Mesendoderm (in vitro differentiated cells): Measurements from ENCODE around the gene LGALS4.
"Not testable (repeated sequence)": the region's sequence is repeated elsewhere in the genome, so short reads cannot be mapped to it uniquely, and the experiment has no call there.

Experiments used
- DNase-seq: peaks from one replicate; pipeline ENCODE4 v3.0.0; 2013
- H2AK5ac ChIP-seq: 2 replicates; pipeline ENCODE4 v1.6.1; 2013; ENCODE audit warnings: low read length, inconsistent platforms
- H2BK120ac ChIP-seq: 2 replicates; pipeline ENCODE4 v1.6.1; 2013; ENCODE audit warnings: low read depth, mild to moderate bottlenecking, low read length, moderate library complexity, mixed read lengths
- H2BK15ac ChIP-seq: replicated peaks from 2 replicates; pipeline ENCODE4 v1.6.1; 2013; ENCODE audit warnings: low read depth, mild to moderate bottlenecking, moderate library complexity
- H2BK5ac ChIP-seq: 2 replicates; pipeline ENCODE4 v1.6.1; 2013; ENCODE audit warnings: low read length, inconsistent platforms
- H3K18ac ChIP-seq: 2 replicates; pipeline ENCODE4 v1.6.1; 2013; ENCODE audit warnings: mild to moderate bottlenecking, low read length, mixed read lengths
- H3K23ac ChIP-seq: one replicate; pipeline ENCODE4 v1.6.1; 2013; ENCODE audit warnings: low read length
- H3K27ac ChIP-seq: 2 replicates; pipeline ENCODE4 v1.5.1; 2013; ENCODE audit warnings: low read depth, mild to moderate bottlenecking, inconsistent platforms, low read length, moderate library complexity
- H3K27me3 ChIP-seq: 2 replicates; pipeline ENCODE4 v1.6.1; 2013; ENCODE audit warnings: low read length, control low read depth, mild to moderate bottlenecking, inconsistent platforms; ENCODE audit not compliant: insufficient read depth, poor library complexity
- H3K36me3 ChIP-seq: 2 replicates; pipeline ENCODE4 v1.6.1; 2013; ENCODE audit warnings: low read length, inconsistent platforms; ENCODE audit not compliant: control insufficient read depth, insufficient read depth
- H3K4ac ChIP-seq: one replicate; pipeline ENCODE4 v1.6.1; 2013; ENCODE audit warnings: low read depth, mild to moderate bottlenecking, low read length, moderate library complexity
- H3K4me1 ChIP-seq: 2 replicates; pipeline ENCODE4 v1.6.1; 2013; ENCODE audit warnings: low read depth, low read length, inconsistent platforms; ENCODE audit not compliant: control insufficient read depth
- H3K4me2 ChIP-seq: 2 replicates; pipeline ENCODE4 v1.6.1; 2013; ENCODE audit warnings: low read length
- H3K4me3 ChIP-seq: 2 replicates; pipeline ENCODE4 v1.5.1; 2013; ENCODE audit warnings: mild to moderate bottlenecking, low read length
- H3K56ac ChIP-seq: one replicate; pipeline ENCODE4 v1.6.1; 2013; ENCODE audit warnings: low read length
- H3K79me1 ChIP-seq: 2 replicates; pipeline ENCODE4 v1.6.1; 2013; ENCODE audit warnings: low read length, inconsistent platforms
- H3K79me2 ChIP-seq: 2 replicates; pipeline ENCODE4 v1.6.1; 2013; ENCODE audit warnings: mild to moderate bottlenecking, low read length; ENCODE audit not compliant: control insufficient read depth, insufficient read depth
- H3K9ac ChIP-seq: 2 replicates; pipeline ENCODE4 v1.6.1; 2013; ENCODE audit warnings: low read length, inconsistent platforms
- H4K5ac ChIP-seq: one replicate; pipeline ENCODE4 v1.6.1; 2013; ENCODE audit warnings: low read length
- H4K8ac ChIP-seq: one replicate; pipeline ENCODE4 v1.6.1; 2013; ENCODE audit warnings: low read depth, mild to moderate bottlenecking, control low read depth, low read length, moderate library complexity
- WGBS: extraction: QIAGEN DNeasy Blood & Tissue Kit; methylation state at CpG from one replicate; pipeline ENCODE4 v1.1.7; 2013; ENCODE audit warnings: low lambda C conversion rate, missing lambda C conversion rate; ENCODE audit not compliant: insufficient coverage; ENCODE audit errors: extremely low coverage; 5-methylcytosine and 5-hydroxymethylcytosine counted together

LGALS4 gene

DNA sequence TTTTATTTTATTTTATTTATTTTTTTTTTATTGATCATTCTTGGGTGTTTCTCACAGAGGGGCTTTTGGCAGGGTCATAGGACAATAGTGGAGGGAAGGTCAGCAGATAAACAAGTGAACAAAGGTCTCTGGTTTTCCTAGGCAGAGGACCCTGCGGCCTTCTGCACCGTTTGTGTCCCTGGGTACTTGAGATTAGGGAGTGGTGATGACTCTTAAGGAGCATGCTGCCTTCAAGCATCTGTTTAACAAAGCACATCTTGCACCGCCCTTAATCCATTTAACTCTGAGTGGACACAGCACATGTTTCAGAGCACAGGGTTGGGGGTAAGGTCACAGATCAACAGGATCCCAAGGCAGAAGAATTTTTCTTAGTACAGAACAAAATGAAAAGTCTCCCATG lies 42.2 kb upstream of the LGALS4 start:
- not testable (repeated sequence) for H3K4me1 ChIP-seq, H4K8ac ChIP-seq, H4K5ac ChIP-seq, H2BK5ac ChIP-seq, H3K79me2 ChIP-seq, H2BK15ac ChIP-seq, H3K36me3 ChIP-seq, H3K56ac ChIP-seq, H3K23ac ChIP-seq, H3K18ac ChIP-seq, H3K27me3 ChIP-seq, H2AK5ac ChIP-seq, H3K4me2 ChIP-seq, DNase-seq, H3K9ac ChIP-seq, H2BK120ac ChIP-seq, H3K4ac ChIP-seq, H3K4me3 ChIP-seq, H3K27ac ChIP-seq, H3K79me1 ChIP-seq
- WGBS: no CpG with 5 or more reads among the region's 3 CpGs

DNA sequence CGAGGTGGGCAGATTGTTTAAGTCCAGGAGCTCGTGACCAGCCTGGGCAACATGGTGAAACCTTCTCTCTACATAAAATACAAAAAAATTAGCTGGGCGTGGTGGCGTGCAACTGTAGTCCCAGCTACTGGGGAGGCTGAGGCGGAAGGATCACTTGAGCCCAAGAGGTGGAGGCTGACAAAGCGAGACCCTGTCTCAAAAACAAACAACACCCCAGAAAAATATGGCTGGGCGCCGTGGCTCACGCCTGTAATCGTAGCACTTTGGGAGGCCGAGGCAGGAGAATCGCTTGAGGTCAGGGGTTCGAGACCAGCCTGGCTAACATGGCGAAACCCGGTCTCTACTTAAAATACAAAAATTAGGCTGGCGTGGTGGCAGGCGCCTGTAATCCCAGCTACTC lies 40.5 kb upstream of the LGALS4 start:
- Histone ChIP-seq H2BK5ac (no peak overlapping the region), H4K5ac (no peak overlapping the region), H3K4ac (peak overlapping the region; percentile 29), H3K4me1 (peaks cover 2% of the 10 kb centered on the region), H3K18ac (no peak overlapping the region), H3K27ac (no peak overlapping the region), H3K23ac (no peak overlapping the region), H3K27me3 (no peaks in the 10 kb centered on the region), H2BK15ac (no peak overlapping the region), H3K4me2 (no peak overlapping the region), H3K36me3 (no peaks in the 10 kb centered on the region), H3K56ac (peak overlapping the region; percentile 95), H3K79me1 (no peaks in the 10 kb centered on the region), H3K4me3 (no peak overlapping the region), H3K79me2 (peaks cover 10% of the 10 kb centered on the region), H3K9ac (no peak overlapping the region), H2BK120ac (no peak overlapping the region), H4K8ac (no peak overlapping the region), H2AK5ac (no peak overlapping the region)
- no CpG with 5 or more reads among the region's 17 CpGs for WGBS
- no peak for DNase-seq

DNA sequence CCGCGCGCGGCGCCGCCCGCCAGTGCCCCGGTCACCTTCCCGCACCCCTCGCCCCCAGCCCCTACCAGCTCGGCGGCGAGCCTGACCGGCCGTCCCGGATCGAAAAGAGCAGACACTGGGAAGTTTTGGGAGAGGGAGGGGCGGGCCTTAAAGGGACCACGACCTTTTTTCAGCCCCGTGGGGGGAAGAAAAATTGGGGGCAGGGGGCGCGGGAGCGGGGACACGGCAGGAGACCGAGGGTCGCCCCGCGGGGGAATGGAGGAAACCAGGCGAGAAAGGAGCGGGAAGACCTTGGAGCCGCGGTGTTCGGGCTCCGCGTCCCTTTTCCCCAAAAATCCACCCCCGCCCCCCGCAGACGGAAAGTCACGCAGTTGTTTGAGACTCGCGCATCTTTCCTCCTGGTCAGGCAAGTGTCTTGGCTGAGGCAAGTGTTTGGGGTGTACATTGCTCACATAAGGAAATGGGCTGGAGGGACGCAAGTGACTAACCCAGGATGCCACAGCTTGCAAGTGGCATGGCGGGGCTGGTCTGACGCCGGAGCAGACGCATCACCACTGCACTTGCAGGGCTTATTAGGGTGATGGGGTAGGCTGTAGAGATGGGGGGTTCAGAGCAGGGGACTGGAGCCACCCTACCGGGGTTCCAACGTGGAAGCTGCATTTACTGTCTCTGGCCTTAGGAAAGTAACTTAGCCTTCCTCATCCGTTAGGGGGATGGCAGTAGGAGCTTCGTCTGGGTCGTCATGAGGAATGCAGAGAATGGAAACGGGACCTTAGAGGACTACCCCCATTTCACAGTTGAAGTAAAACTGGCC lies 39.7 kb upstream of the LGALS4 start:
- H3K27me3 ChIP-seq: no peaks in the 10 kb centered on the region
- no CpG with 5 or more reads among the region's 52 CpGs for WGBS

DNA sequence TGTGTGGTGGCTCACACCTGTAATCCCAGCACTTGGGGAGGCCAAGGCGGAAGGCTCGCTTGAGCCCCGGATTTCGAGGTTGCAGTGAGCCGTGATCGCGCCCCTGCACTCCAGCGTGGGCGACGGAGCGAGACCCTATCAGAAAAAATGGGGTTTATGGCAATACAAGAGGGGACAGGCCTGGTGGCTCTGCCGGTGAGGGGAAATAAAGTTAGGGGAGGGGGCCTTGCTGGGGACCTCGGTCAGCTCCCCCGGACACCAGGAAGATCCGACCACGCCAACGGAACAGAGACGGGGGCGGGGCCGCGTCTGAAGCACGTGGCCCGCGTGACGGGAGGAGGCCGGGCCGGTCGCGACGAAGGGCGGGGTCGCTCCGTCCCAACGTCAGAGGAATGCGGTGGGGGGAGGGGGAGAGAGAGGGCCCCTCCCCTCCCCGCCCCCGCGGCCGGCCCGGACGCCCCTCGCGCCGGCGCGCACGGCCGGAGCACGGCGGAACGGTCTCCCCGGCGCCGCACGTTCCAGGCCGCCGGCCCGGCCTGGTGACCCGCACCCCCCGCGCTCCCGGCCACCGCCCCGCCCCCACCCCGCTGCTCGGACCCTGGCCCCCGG lies 39.0 kb upstream of the LGALS4 start:
- no peak overlapping the region for H2AK5ac ChIP-seq
- H3K9ac ChIP-seq: peak overlapping the region; percentile 80
- H3K27me3 ChIP-seq: no peaks in the 10 kb centered on the region
- H3K4me3 ChIP-seq: no peak overlapping the region
- no peak overlapping the region for H2BK5ac ChIP-seq
- WGBS: no CpG with 5 or more reads among the region's 67 CpGs
- H3K56ac ChIP-seq: peak overlapping the region; percentile 95
- H3K79me2 ChIP-seq: peaks cover 24% of the 10 kb centered on the region
- H3K79me1 ChIP-seq: peaks cover 7% of the 10 kb centered on the region
- peak overlapping the region; percentile 75 for H3K27ac ChIP-seq
- peak overlapping the region; percentile 94 for H3K4me2 ChIP-seq
- peak overlapping the region; percentile 92 for H3K4ac ChIP-seq
- H2BK120ac ChIP-seq: no peak overlapping the region
- H3K18ac ChIP-seq: peak overlapping the region; percentile 99
- no peak overlapping the region for H4K5ac ChIP-seq
- peak; percentile 95 for DNase-seq
- H3K36me3 ChIP-seq: peaks cover 8% of the 10 kb centered on the region
- no peak overlapping the region for H4K8ac ChIP-seq
- H3K23ac ChIP-seq: no peak overlapping the region
- H2BK15ac ChIP-seq: peak overlapping the region; percentile 14
- peaks cover 4% of the 10 kb centered on the region for H3K4me1 ChIP-seq

More for the DNA sequence above, 39.7 kb upstream of the LGALS4 start:
- peak overlapping the region; percentile 62 for H3K4me3 ChIP-seq
- no peak overlapping the region for H2BK120ac ChIP-seq
- H3K23ac ChIP-seq: no peak overlapping the region
- peak; percentile 72 for DNase-seq
- peak overlapping the region; percentile 75 for H3K27ac ChIP-seq
- peaks cover 17% of the 10 kb centered on the region for H3K79me2 ChIP-seq
- peak overlapping the region; percentile 95 for H3K56ac ChIP-seq
- peak overlapping the region; percentile 14 for H2BK15ac ChIP-seq
- peak overlapping the region; percentile 80 for H3K9ac ChIP-seq
- H3K4me2 ChIP-seq: peak overlapping the region; percentile 97
- H3K4me1 ChIP-seq: peaks cover 4% of the 10 kb centered on the region
- peaks cover 3% of the 10 kb centered on the region for H3K36me3 ChIP-seq
- peak overlapping the region; percentile 92 for H3K4ac ChIP-seq
- peaks cover 2% of the 10 kb centered on the region for H3K79me1 ChIP-seq
- peak overlapping the region; percentile 11 for H2BK5ac ChIP-seq
- peak overlapping the region; percentile 99 for H3K18ac ChIP-seq
- H4K5ac ChIP-seq: no peak overlapping the region
- no peak overlapping the region for H4K8ac ChIP-seq
- H2AK5ac ChIP-seq: no peak overlapping the region

DNA sequence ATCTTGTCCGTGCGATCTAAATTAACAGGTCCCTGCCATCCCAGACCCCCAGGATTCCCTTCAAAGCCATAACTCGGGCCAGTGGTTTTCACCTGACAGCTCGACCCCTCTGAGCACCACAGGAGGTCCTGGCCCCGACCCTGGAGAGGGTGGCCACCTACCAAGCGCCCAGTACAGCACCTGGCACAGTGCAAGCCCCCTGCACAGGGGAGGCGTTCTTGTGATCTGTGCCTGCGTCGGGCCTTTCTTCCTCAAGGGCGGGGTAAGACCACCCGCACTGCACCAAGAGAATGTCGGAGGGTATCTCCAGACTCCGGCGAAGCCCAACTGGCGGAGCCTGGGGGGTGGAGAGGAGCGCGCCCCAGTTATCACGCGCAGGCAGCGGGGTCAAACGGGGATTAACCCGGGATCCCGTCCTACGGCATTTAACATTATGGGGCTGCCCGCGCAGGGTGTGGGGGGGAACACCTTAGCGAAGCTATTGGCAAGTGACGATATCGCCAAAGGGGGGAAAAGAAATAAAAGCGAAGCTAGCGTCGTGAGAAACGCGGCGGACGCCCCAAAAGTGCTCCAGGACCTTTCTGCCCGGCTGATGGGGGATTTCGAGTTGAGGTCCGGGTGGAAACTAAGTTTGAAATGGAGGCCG lies 38.4 kb upstream of the LGALS4 start:
- Histone ChIP-seq H3K4ac (peak overlapping the region; percentile 61), H4K5ac (no peak overlapping the region), H3K56ac (peak overlapping the region; percentile 79), H3K27me3 (no peaks in the 10 kb centered on the region), H3K36me3 (peaks cover 11% of the 10 kb centered on the region), H3K4me2 (peak overlapping the region; percentile 94), H4K8ac (no peak overlapping the region), H2BK15ac (no peak overlapping the region), H3K27ac (peak overlapping the region; percentile 53), H3K4me1 (peaks cover 4% of the 10 kb centered on the region), H3K18ac (peak overlapping the region; percentile 3), H3K79me2 (peaks cover 29% of the 10 kb centered on the region), H3K9ac (peak overlapping the region; percentile 78), H3K4me3 (peak overlapping the region; percentile 60), H2BK120ac (no peak overlapping the region), H2AK5ac (peak overlapping the region; percentile 19), H3K23ac (no peak overlapping the region), H3K79me1 (peaks cover 9% of the 10 kb centered on the region), H2BK5ac (no peak overlapping the region)
- no CpG with 5 or more reads among the region's 40 CpGs for WGBS
- DNase-seq: peak; percentile 29
